Stimulated activated naive CD8-positive, alpha-beta T cell treated with anti-CD3 and anti-CD28 coated beads, Interleukin-15, amount 100 ng/mL, for 72 hours (primary cell): Measurements from ENCODE around the gene TGDS.
A peak's percentile ranks its signal among the peaks of the same experiment; 100 is the strongest.

Source experiments
- ATAC-seq: fragments of 150-1000 bp; cut with Tn5 transposase; 2 replicates; pipeline ENCODE4 v1.10.0; 2021; ENCODE audit warnings: mild to moderate bottlenecking, moderate library complexity
- DNase-seq, 2 donors: peaks; one replicate each; pipeline ENCODE4 v3.0.0; 2021 to 2022
- H3K27ac Mint-ChIP-seq, 2 donors: one replicate each; pipeline ENCODE4 v1.8.0; 2022; ENCODE audit warnings: mild to moderate bottlenecking in 2 of 2, mixed read lengths in 2 of 2, moderate library complexity in 2 of 2
- H3K27me3 Mint-ChIP-seq: one replicate; pipeline ENCODE4 v1.8.0; 2022; ENCODE audit warnings: mixed read lengths
- H3K4me1 Mint-ChIP-seq: one replicate; pipeline ENCODE4 v1.8.0; 2022; ENCODE audit warnings: mild to moderate bottlenecking, mixed read lengths
- H3K4me3 Mint-ChIP-seq, 2 donors: one replicate each; pipeline ENCODE4 v1.8.0; 2022; ENCODE audit warnings: mild to moderate bottlenecking in 2 of 2, mixed read lengths in 2 of 2, moderate library complexity in 1 of 2
- H3K9me3 Mint-ChIP-seq, 2 donors: one replicate each; pipeline ENCODE4 v1.8.0; 2022; ENCODE audit warnings: mixed read lengths in 2 of 2

The TGDS gene

GRCh38 chr13:94609196-94609595, 13.2 kb upstream of the TGDS start:
- Mint-ChIP-seq H3K4me3 (no peak overlapping the region), H3K27me3 (no peaks in the 10 kb centered on the region), H3K9me3 (no peaks in the 10 kb centered on the region), H3K27ac (no peak overlapping the region), H3K4me1 (peaks cover 15% of the 10 kb centered on the region)
- ATAC-seq (no peak), DNase-seq (no peak)

DNA sequence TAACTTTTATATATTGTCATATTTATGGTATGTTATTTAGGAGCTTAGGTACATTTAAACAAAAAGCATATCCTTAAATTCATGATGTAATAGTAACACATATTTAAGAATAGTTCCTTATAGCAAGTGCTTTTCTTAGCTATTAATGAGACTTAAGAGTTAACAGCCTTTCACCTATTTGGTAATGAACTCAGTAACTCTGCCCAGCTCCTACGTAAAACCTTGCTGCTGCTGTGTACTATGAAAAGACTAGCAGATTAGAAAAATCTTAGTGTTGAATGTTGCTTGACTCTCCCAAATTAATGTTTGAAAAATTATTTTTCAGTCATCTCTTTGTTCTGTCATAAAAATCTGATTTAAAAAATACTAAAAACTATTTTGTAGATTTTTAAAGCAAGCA, 12.6 kb upstream of the TGDS start:
- Mint-ChIP-seq H3K27ac (no peak overlapping the region), H3K4me1 (peaks cover 15% of the 10 kb centered on the region), H3K4me3 (no peak overlapping the region), H3K27me3 (no peaks in the 10 kb centered on the region), H3K9me3 (no peaks in the 10 kb centered on the region)
- ATAC-seq (no peak), DNase-seq (no peak)

DNA sequence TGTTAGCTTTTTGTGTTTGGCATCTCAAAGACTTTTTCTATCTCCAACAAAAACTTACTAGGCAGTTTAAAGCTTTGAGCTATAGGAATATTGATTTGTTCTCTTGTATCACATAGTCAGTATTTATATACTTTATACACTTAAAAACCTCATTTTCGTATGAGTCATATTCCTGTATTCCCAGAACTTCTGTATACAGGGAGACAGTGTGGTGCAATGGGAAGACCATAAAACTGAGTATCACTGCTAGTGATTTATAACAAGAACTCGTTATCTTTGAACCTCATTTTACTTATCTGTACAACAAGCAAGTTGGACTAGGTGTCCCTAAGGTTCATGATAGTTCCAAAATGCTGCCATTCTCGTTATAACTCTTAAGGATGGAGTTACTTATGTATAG, 12.0 kb upstream of the TGDS start:
- ATAC-seq (no peak), DNase-seq (no peak)
- peak overlapping the region in 1 of 2 donors; percentile 86 for H3K27ac Mint-ChIP-seq
- no peaks in the 10 kb centered on the region for H3K27me3 Mint-ChIP-seq
- H3K4me1 Mint-ChIP-seq: peaks cover 19% of the 10 kb centered on the region
- H3K4me3 Mint-ChIP-seq: peak overlapping the region in 1 of 2 donors; percentile 35
- H3K9me3 Mint-ChIP-seq: no peaks in the 10 kb centered on the region

- H3K4me3 Mint-ChIP-seq: no peak overlapping the region
- DNase-seq: no peak
- no peaks in the 10 kb centered on the region for H3K9me3 Mint-ChIP-seq
- H3K27me3 Mint-ChIP-seq: no peaks in the 10 kb centered on the region
- peaks cover 24% of the 10 kb centered on the region for H3K4me1 Mint-ChIP-seq
- ATAC-seq: no peak
- H3K27ac Mint-ChIP-seq: peak overlapping the region in 1 of 2 donors; percentile 26
These were observed 11.1 kb upstream of the TGDS start for GRCh38 chr13:94607056-94607455.

- H3K4me3 Mint-ChIP-seq: peak overlapping the region; percentile 83 to 85
- ATAC-seq (no peak), DNase-seq (no peak)
- H3K27ac Mint-ChIP-seq: peak overlapping the region; percentile 48 to 72
- peaks cover 25% of the 10 kb centered on the region for H3K4me1 Mint-ChIP-seq
- peaks cover 5 to 9% of the 10 kb centered on the region in 2 donors for H3K9me3 Mint-ChIP-seq
- no peaks in the 10 kb centered on the region for H3K27me3 Mint-ChIP-seq
These were observed 6.5 kb upstream of the TGDS start for GRCh38 chr13:94602467-94602866.

GRCh38 chr13:94601446-94602431, 5.8 kb upstream of the TGDS start, which contains the start of gene GPR180:
TSS of gene GPR180 (plus strand) at chr13:94601857. CDS start at chr13:94601928, 71 bp downstream.
- Mint-ChIP-seq H3K4me1 (peaks cover 24% of the 10 kb centered on the region), H3K27ac (peak within 1 kb of the TSS; percentile 85 to 93), H3K4me3 (peak within 1 kb of the TSS; percentile 83 to 85), H3K27me3 (no peaks in the 10 kb centered on the region), H3K9me3 (peaks cover 9% of the 10 kb centered on the region in 2 donors)
- ATAC-seq (peak; percentile 99), DNase-seq (peak; percentile 87 to 93)

DNA sequence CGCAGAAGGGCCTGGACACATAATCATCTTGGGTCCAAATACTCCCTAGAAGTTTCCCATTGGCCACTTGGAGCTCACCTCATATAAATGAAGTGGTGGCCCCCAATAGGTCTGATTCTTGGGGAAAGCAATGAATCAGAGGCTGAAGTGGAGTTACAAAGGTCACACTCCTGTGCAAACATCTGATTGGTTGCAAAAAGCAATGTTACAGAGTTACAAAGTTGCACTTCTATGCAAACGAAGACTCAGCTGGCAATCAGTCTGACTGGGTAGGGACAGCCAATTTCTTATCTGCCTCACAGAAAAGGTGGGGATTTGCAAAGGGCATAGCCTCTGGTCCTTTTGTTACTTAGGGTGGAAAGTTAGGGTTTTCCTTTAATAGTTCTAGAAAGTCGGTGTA, 3.9 kb upstream of the TGDS start:
- ATAC-seq: no peak
- Mint-ChIP-seq H3K27ac (no peak overlapping the region), H3K27me3 (no peaks in the 10 kb centered on the region), H3K4me1 (peaks cover 28% of the 10 kb centered on the region), H3K4me3 (no peak overlapping the region), H3K9me3 (peaks cover 9% of the 10 kb centered on the region in 2 donors)
- DNase-seq: no peak

DNA sequence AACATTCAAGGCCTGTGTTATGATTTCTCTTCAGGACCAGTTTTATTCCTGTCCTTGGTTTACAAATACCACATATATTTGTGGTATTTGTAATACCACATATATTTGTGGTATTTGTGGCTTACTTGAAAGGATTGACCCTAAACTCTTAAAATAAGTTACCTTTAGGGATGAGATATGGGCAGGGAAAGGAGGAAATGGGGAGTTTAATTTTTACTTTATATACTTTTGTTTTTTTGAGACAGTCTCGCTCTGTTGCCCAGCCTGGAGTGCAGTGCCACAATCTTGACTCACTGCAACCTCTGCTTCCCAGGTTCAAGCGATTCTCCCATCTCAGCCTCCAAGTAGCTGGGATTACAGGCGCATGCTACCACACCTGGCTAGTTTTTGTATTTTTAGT, 2.3 kb upstream of the TGDS start:
- DNase-seq: no peak
- Mint-ChIP-seq H3K27me3 (no peaks in the 10 kb centered on the region), H3K4me3 (no peak overlapping the region), H3K27ac (no peak overlapping the region), H3K4me1 (peaks cover 37% of the 10 kb centered on the region), H3K9me3 (peaks cover 9% of the 10 kb centered on the region in 2 donors)
- no peak for ATAC-seq

GRCh38 chr13:94596575-94596971, 621 bp upstream of the TGDS start:
- Mint-ChIP-seq H3K27ac (peak overlapping the region in 1 of 2 donors; percentile 95), H3K4me1 (peaks cover 40% of the 10 kb centered on the region), H3K27me3 (no peaks in the 10 kb centered on the region), H3K4me3 (peak overlapping the region; percentile 79 to 96), H3K9me3 (peaks cover 9% of the 10 kb centered on the region in 2 donors)
- no peak for ATAC-seq
- no peak for DNase-seq

DNA sequence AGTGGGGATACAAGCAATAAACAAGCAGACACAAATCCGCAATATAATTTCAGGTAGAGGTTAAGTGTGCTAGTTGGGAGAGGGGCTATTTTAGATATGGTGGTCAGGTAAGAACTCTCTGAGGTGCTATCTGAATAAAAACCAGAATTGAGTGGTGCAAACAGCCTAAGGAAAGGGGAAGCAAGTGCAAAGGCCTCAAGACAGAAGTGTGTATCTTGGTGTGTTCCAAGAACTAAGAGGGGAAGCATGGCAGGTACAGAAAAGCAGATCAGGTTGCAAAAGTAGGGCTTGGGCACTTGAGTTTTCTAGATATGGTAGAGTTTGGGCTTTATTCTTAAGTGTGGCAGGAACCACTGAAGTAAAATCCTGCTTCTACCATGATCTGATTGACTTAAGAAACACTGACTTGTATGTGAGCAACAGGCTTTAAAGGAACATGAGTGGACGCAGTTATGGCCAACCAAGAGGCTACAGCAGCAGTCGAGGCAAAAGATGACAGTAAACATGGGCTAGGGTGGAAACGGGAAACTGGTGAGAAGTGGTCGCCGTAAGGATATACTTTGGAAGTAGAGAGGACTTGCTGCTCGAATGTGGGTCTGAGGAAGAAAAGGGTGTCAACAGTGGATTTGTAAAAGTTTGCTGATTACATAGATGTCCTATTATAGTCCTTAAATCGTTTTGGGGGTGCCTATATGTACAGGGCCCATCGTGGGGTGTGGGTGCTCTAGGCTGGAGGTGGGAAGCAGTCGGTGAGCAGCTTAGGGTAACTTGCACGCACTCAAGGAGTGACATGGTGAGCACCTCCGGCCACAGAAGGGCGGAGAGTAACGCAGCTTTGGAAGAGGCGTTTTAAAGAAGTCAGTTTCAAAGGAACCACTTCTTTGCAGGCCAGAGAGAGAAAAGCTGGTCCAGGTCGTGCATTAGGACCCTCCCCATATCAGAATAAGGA, 677 bp downstream of the TGDS start:
- H3K4me1 Mint-ChIP-seq: peaks cover 39% of the 10 kb centered on the region
- DNase-seq (peak; percentile 25 to 34), ATAC-seq (peak; percentile 80)
- H3K27me3 Mint-ChIP-seq: no peaks in the 10 kb centered on the region
- H3K9me3 Mint-ChIP-seq: peaks cover under 1 to 4% of the 10 kb centered on the region in 2 donors
- H3K4me3 Mint-ChIP-seq: peak overlapping the region; percentile 79 to 96
- peak overlapping the region; percentile 95 to 96 for H3K27ac Mint-ChIP-seq

DNA sequence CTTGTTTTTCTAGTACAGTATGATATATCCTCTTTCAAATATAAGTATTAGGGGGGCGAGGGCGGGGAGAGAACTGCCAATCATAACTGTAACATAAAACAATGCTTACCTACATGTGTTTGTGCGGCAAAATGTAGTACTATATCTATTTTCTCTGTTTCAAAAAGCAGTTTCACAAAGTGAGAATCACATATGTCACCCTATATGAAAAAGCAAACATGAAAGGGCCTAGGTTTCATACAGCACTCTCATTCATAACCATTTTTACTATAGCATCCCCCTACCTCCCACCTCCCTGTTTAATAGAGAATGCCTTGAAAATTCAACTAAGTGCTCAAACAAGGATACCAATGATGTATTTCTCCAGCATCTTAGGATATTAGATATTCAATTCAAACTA, 5.2 kb downstream of the TGDS start:
- H3K9me3 Mint-ChIP-seq: no peaks in the 10 kb centered on the region
- DNase-seq: no peak
- ATAC-seq: peak; percentile 36
- peak overlapping the region in 1 of 2 donors; percentile 50 for H3K4me3 Mint-ChIP-seq
- no peaks in the 10 kb centered on the region for H3K27me3 Mint-ChIP-seq
- no peak overlapping the region for H3K27ac Mint-ChIP-seq
- H3K4me1 Mint-ChIP-seq: peaks cover 48% of the 10 kb centered on the region

DNA sequence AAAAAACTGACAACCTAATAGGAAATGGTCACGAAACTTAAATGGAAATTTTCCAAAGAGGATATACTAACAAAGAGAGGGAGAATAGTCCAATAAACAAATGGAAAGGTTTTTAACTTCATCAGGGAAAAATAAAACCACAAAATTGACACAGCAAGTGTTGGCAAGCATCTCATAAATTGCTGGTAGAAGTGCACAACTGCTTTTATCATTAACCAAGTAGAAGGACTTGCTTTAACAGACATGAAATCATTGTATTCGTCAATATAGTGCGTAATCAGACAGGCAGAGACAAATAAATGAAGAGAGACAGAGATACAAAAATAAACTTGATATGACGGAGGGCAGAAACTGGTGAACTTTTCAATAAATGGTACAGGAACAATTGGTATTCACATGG, 7.4 kb downstream of the TGDS start:
- DNase-seq (no peak), ATAC-seq (no peak)
- Mint-ChIP-seq H3K27ac (no peak overlapping the region), H3K4me1 (peaks cover 42% of the 10 kb centered on the region), H3K9me3 (no peaks in the 10 kb centered on the region), H3K27me3 (no peaks in the 10 kb centered on the region), H3K4me3 (no peak overlapping the region)

DNA sequence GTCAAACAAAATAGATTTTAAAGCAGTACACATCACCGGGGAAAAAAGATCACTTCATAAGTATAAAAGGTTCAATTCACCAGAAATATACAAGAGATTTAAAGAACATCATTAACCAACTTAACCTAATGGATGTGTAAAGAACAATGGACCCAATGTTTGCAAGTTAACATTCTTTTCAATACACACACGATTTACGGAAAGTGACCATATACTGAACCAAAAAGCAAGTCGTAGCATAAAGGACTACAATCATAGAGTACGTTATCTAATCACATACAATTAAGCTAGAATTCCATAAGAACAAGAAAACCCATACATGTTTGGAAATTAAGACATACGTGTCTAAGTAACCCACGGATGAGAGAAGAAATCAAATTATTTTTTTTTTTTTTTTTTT, 9.6 kb downstream of the TGDS start:
- DNase-seq: no peak
- no peak overlapping the region for H3K27ac Mint-ChIP-seq
- no peak for ATAC-seq
- no peaks in the 10 kb centered on the region for H3K27me3 Mint-ChIP-seq
- H3K4me3 Mint-ChIP-seq: no peak overlapping the region
- H3K9me3 Mint-ChIP-seq: no peaks in the 10 kb centered on the region
- peaks cover 31% of the 10 kb centered on the region for H3K4me1 Mint-ChIP-seq

DNA sequence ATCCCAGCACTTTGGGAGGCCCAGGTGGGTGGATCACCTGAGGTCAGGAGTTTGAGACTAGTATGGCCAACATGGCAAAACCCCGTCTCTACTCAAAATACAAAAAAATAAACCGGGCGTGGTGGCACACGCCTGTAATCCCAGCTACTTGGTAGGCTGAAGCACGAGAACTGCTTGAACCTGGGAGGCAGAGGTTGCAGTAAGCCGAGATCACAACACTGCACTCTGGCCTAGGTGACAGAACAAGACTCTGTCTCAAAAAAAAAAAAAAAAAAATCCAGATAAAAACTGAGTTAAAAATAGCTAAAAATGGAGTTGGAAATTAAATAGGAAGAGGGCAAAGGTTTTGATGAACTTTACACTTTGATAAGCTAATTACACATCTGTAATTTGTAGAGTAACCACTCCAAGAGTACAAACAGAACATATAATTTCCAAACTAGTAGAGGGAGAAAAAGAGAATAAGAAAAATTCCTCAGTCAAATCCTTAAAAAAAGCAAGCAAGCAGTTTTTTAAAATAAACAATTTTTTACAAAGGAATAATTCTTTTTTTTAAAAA, 10.3 kb downstream of the TGDS start:
- Mint-ChIP-seq H3K27me3 (no peaks in the 10 kb centered on the region), H3K4me3 (no peak overlapping the region), H3K27ac (peak overlapping the region in 1 of 2 donors; percentile 69), H3K4me1 (peaks cover 29% of the 10 kb centered on the region), H3K9me3 (no peaks in the 10 kb centered on the region)
- DNase-seq (no peak), ATAC-seq (no peak)

GRCh38 chr13:94583926-94584325, 12.0 kb downstream of the TGDS start:
- H3K4me1 Mint-ChIP-seq: peaks cover 25% of the 10 kb centered on the region
- no peak overlapping the region for H3K4me3 Mint-ChIP-seq
- DNase-seq: no peak
- ATAC-seq: no peak
- H3K27me3 Mint-ChIP-seq: no peaks in the 10 kb centered on the region
- no peaks in the 10 kb centered on the region for H3K9me3 Mint-ChIP-seq
- no peak overlapping the region for H3K27ac Mint-ChIP-seq
